NCI-H2196 treated with DMSO at 0.1 percent for 48 hours (cell line): ENCODE measurements around the gene SNRPD1.
"Not testable (repeated sequence)": the region's sequence is repeated elsewhere in the genome, so short reads cannot be mapped to it uniquely, and the experiment has no call there.

Experiments used
- DNase-seq: peaks from one replicate; lab custom pipeline; 2025; ENCODE audit not compliant: unreplicated experiment; lab: John Stamatoyannopoulos, UW

SNRPD1 gene

DNA sequence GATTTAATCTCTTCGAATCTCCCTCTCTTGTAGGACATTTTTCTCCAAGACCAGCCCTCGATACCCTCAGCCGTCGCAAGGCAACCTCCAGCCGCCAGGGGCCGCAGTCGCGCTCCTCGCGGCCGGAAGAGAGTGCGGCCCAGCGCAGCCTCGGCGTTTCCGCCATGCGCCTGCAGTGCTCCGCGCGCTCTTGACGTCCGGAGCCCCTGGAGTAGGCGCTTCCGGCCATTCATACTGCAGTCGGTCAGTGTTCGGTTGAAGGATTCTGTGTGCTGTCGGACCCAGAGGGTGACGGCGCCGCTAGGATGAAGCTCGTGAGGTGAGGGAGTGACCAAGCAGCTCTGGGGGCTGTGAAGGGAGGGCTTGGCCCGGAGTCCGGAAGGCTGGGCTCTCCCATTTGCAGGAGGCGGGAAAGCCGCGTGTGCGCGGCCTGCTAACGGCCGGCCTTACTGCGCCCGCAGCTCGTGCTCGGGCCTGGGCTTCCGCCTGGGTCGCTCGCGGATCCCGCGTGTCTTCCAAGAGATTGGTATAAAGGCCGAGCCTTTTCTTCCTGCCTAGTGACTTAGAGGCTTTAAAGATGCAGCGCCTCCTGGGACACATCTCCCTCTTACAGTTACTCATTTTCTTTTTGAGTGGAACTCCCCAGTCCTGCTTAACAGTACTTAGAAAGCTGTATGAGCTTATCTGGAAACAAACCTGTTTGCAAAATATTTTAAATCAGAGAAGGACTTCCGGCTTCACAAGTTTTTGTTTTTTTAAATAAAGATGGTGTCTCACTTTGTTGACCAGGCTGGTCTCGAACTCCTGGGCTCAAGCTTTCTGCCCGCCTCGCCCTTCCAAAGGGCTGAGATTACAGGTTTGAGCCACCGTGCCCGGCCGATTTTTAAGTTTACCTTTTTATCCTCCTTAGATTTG lies at the start of gene SNRPD1:
SNRPD1 (plus strand) TSS at position 190 of the 915 bp plus-strand sequence; CDS start at position 306, 116 bp downstream.
- peak; percentile 85 for DNase-seq

- no peak for DNase-seq
Measured at GRCh38 chr18:21571772-21572171, 40.3 kb upstream of the SNRPD1 start.

- DNase-seq = no peak
Measured at GRCh38 chr18:21575656-21576055, 36.5 kb upstream of the SNRPD1 start.

GRCh38 chr18:21584391-21584790 lies 27.7 kb upstream of the SNRPD1 start:
- no peak for DNase-seq

DNA sequence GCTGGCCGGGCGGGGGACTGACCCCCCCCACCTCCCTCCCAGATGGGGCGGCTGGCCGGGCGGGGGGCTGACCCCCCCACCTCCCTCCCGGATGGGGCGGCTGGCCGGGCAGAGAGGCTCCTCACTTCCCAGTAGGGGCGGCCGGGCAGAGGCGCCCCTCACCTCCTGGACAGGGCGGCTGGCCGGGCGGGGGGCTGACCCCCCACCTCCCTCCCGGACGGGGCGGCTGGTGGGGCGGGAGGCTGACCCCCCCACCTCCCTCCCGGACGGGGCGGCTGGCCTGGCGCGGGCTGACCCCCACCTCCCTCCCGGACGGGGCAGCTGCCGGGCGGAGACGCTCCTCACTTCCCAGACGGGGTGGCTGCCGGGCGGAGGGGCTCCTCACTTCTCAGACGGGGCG lies 19.8 kb upstream of the SNRPD1 start:
- not testable (repeated sequence) for DNase-seq

GRCh38 chr18:21593540-21594257 lies 18.4 kb upstream of the SNRPD1 start:
- DNase-seq = no peak

GRCh38 chr18:21597620-21598019 lies 14.5 kb upstream of the SNRPD1 start:
- no peak for DNase-seq

- no peak for DNase-seq
Measured at GRCh38 chr18:21598726-21599584, 13.2 kb upstream of the SNRPD1 start.

- no peak for DNase-seq
Measured at GRCh38 chr18:21599585-21600525, 12.3 kb upstream of the SNRPD1 start.

- peak; percentile 96 for DNase-seq
Measured at GRCh38 chr18:21600526-21601410, 11.3 kb upstream of the SNRPD1 start, which contains the start of gene ESCO1. Gene ESCO1 (minus strand): TSS chr18:21600704. CDS start chr18:21574843, 25,861 bp downstream.

- no peak for DNase-seq
Measured at GRCh38 chr18:21602299-21602587, 9.9 kb upstream of the SNRPD1 start.

DNA sequence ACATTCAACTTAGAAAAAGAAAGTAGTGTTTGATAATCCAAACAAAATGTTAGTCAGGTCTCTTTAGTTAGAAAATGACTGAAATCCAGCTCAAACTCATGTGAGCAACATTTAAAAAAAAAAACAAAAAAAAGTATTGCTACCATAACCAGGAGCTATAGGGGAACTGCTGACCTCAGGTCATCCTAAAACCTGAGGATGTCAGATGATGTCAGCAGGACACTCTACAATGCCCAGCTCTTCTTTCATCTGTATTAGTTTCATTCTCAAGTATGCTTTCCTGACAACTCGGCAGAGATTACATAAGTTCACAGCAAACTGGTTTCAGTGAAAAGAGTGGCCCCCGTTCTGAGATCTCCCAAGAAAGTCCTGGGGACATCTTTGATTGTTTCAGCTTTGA lies 7.4 kb upstream of the SNRPD1 start:
- DNase-seq = no peak

- DNase-seq = no peak
Measured at GRCh38 chr18:21605213-21605612, 6.9 kb upstream of the SNRPD1 start.

DNA sequence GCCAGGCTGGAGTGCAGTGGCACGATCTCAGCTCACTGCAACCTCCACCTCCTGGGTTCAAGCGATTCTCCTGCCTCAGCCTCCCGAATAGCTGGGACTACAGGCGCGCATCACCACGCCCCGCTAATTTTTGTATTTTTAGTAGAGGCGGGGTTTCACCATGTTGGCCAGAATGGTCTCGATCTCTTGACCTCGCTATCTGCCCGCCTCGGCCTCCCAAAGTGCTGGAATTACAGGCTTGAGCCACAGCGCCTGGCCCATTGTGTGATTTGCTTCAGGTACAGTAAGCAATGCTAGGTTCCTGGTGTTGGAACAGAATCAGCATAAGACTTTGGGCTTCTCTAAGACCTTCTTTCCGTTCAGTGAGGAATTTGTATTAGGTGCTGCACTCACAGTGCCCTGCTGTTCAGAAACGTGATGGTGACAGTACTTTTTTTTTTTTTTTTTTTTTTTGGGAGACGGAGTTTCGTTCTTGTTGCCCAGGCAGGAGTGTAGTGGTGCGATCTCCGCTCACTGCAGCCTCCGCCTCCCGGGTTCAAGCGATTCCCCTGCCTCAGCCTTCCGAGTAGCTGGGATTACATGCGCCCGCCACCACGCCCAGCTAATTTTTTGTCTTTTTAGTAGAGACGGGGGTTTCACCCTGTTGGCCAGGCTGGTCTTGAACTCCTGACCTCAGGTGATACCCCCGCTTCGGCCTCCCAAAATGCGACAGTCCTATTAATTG lies 551 bp upstream of the SNRPD1 start:
- DNase-seq = not testable (repeated sequence)

- DNase-seq = not testable (repeated sequence)
Measured at GRCh38 chr18:21621640-21622039, 9.5 kb downstream of the SNRPD1 start.

DNA sequence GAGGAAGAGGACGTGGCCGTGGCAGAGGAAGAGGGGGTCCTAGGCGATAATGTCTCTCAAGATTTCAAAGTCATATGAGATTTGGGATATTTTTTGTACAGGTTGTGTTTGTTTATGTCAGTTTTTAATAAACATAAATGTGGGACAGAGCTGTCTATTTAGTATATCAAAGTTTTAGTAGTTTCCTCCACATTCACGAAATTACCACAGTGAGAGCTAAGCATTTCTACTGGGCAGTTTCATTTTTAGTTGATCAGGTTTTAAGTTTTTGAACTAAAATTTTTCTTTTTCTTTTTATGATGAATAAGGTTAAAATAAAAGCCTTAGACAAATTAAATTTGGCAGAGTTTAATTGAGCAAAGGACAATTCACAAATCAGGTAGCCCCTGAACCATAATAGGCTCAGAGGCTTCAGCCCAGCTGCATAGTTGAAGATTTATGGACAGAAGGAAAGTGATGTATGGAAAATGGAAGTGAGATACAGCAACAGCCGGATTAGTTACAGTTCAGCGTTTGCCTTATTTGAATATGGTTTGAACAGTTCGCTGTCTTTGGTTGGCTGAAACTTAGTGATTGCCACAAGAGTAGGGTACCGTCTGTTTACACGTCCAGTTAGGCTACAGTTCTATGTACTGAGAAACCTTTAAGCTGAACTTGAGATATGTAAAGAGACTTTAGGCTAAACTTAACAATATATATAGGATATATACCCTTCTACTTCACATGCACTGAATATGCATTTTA lies 17.1 kb downstream of the SNRPD1 start:
- DNase-seq = no peak

- no peak for DNase-seq
Measured at GRCh38 chr18:21632393-21632792, 20.3 kb downstream of the SNRPD1 start.
